A673 (cell line): ENCODE measurements around the gene PLLP.
"Not testable (repeated sequence)": the region's sequence is repeated elsewhere in the genome, so short reads cannot be mapped to it uniquely, and the experiment has no call there.

ENCODE experiments used
- CTCF ChIP-seq: fragments of 300-800, 200-600 bp; sonication (generic); conservative IDR thresholded peaks from 2 replicates; pipeline ENCODE4 v1.5.1; 2017; ENCODE audit warnings: low read depth, mild to moderate bottlenecking, antibody characterized with exemption, low read length, moderate library complexity, mixed read lengths
- EZH2 ChIP-seq: fragments of 200-600 bp; sonication (generic); IDR thresholded peaks from 2 replicates; pipeline ENCODE4 v1.6.1; 2017; ENCODE audit warnings: borderline replicate concordance, low read depth, mild to moderate bottlenecking, mixed read lengths, antibody characterized with exemption, low read length; ENCODE audit not compliant: poor library complexity, severe bottlenecking

- not testable (repeated sequence) for TF ChIP-seq CTCF, EZH2
Measured at GRCh38 chr16:57275946-57276345, 8.5 kb downstream of the PLLP start.
